ENCODE measurements around the gene AFG3L2.
A peak's percentile ranks its signal among the peaks of the same experiment; 100 is the strongest.

AFG3L2 gene

DNA sequence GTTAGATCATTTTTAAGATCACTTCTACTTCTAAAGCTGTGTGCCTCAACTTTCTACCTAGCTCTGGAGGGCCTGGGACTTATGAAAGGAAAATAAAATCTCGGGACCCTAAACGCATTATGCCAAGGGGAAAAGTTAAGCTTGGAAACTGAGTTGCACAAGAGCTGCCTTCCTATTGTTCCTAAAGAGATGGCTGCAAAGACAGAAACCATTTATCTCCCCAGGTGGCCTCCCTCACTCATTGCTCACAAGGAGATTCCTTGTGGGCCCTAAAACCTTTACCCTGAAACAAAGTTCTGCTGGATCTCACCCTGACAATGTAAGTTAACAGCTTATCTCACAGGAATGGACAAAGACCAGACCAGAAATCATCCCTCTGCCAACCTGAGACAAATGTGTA lies 42.2 kb downstream of the AFG3L2 start:
- peak overlapping the region; percentile 89 for H3K27ac ChIP-seq (ENCODE audit: low read depth, low read length)
- H3K4me3 ChIP-seq (ENCODE audit: low read depth, low read length) = no peak overlapping the region; the same call in 1 of the 2 replicates
- peaks cover 52% of the 10 kb centered on the region for H3K4me1 ChIP-seq (ENCODE audit: control insufficient read depth, insufficient read depth, low read length)

GRCh38 chr18:12334366-12334808 lies 42.6 kb downstream of the AFG3L2 start:
- Histone ChIP-seq H3K36me3 (ENCODE audit: control insufficient read depth, insufficient read depth, low read length) (peaks cover 8% of the 10 kb centered on the region), H3K4me1 (ENCODE audit: control insufficient read depth, insufficient read depth, low read length) (peaks cover 52% of the 10 kb centered on the region), H3K27me3 (ENCODE audit: control insufficient read depth, insufficient read depth, low read length) (no peaks in the 10 kb centered on the region), H3K4me3 (ENCODE audit: low read depth, low read length) (no peak overlapping the region; the same call in 1 of the 2 replicates), H3K9me3 (ENCODE audit: control insufficient read depth, insufficient read depth, low read length) (no peaks in the 10 kb centered on the region), H3K27ac (ENCODE audit: low read depth, low read length) (peak overlapping the region; percentile 89), H3K9ac (ENCODE audit: low read depth, low read length) (peak overlapping the region; percentile 27; the same call in 1 of the 2 replicates)

More for the DNA sequence above, 42.2 kb downstream of the AFG3L2 start:
- H3K9me3 ChIP-seq (ENCODE audit: control insufficient read depth, insufficient read depth, low read length) = no peaks in the 10 kb centered on the region
- H3K9ac ChIP-seq (ENCODE audit: low read depth, low read length) = peak overlapping the region; percentile 27; the same call in 1 of the 2 replicates
- H3K36me3 ChIP-seq (ENCODE audit: control insufficient read depth, insufficient read depth, low read length) = peaks cover 3% of the 10 kb centered on the region; the same call in 1 of the 2 replicates
- no peaks in the 10 kb centered on the region for H3K27me3 ChIP-seq (ENCODE audit: control insufficient read depth, insufficient read depth, low read length)

DNA sequence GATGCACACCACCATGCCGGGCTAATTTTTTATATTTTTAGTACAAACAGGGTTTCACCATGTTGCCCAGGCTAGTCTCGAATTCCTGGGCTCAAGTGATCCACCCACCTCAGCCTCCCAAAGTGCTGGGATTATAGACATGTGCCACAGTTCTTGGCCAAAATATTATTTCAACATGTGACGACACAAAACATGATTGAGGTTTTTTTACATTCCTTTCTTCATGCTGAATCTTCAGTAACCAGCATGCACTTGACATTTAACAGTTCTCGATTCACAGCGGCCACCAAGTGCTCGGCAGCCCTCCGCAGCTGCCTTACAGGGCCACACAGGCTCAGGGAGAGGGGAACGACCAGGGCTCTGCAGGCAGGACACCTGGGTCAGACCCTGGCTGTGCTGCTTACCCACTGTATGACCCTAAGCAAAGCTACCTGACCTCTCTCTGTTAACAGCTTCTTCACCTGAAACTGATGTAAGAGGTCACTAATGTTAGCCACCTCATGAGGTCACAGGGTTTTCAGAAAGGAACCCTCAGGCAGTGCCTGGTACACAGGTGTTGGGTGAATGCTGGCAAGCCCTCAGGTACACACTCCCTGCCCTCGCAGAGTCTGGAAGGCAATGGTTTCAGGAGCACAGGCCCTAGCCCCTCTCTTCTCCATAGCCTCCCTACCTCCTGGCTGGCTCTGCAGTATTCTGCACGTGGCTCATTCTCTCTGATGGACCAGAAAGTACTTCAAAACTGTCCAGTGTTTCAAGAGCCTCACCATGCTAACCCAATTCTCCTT lies 43.3 kb downstream of the AFG3L2 start:
- Histone ChIP-seq H3K27me3 (ENCODE audit: control insufficient read depth, insufficient read depth, low read length) (no peaks in the 10 kb centered on the region), H3K9me3 (ENCODE audit: control insufficient read depth, insufficient read depth, low read length) (no peaks in the 10 kb centered on the region), H3K4me1 (ENCODE audit: control insufficient read depth, insufficient read depth, low read length) (peaks cover 50% of the 10 kb centered on the region), H3K4me3 (ENCODE audit: low read depth, low read length) (no peak overlapping the region), H3K9ac (ENCODE audit: low read depth, low read length) (peak overlapping the region; percentile 24), H3K27ac (ENCODE audit: low read depth, low read length) (peak overlapping the region; percentile 89), H3K36me3 (ENCODE audit: control insufficient read depth, insufficient read depth, low read length) (peaks cover 15% of the 10 kb centered on the region)

DNA sequence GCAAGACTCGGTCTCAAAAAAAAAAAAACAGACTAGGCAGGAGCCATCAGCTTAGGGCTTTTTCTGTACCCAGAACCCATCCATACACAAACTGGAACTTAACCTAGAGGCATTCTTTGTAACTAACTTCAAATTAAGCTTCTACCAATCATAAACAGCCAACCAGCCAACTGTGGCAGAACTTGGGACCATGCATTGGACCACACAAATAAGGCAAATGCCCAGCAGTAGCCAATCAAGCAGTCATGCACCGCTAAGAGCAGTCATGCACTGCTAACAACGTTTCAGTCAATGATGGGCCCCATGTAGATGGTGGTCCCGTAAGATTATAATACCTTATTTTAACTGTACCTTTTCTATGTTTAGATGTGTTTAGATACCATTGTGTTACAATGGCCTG lies 46.3 kb downstream of the AFG3L2 start:
- H3K4me3 ChIP-seq (ENCODE audit: low read depth, low read length) = no peak overlapping the region
- no peak overlapping the region for H3K27ac ChIP-seq (ENCODE audit: low read depth, low read length)
- no peak overlapping the region for H3K9ac ChIP-seq (ENCODE audit: low read depth, low read length)
- H3K9me3 ChIP-seq (ENCODE audit: control insufficient read depth, insufficient read depth, low read length) = no peaks in the 10 kb centered on the region
- H3K36me3 ChIP-seq (ENCODE audit: control insufficient read depth, insufficient read depth, low read length) = peaks cover 38% of the 10 kb centered on the region
- H3K4me1 ChIP-seq (ENCODE audit: control insufficient read depth, insufficient read depth, low read length) = peaks cover 23% of the 10 kb centered on the region
- no peaks in the 10 kb centered on the region for H3K27me3 ChIP-seq (ENCODE audit: control insufficient read depth, insufficient read depth, low read length)

GRCh38 chr18:12329125-12329698 lies 47.8 kb downstream of the AFG3L2 start:
- H3K27ac ChIP-seq (ENCODE audit: low read depth, low read length) = no peak overlapping the region
- H3K4me1 ChIP-seq (ENCODE audit: control insufficient read depth, insufficient read depth, low read length) = peaks cover 8% of the 10 kb centered on the region
- H3K27me3 ChIP-seq (ENCODE audit: control insufficient read depth, insufficient read depth, low read length) = no peaks in the 10 kb centered on the region
- H3K9me3 ChIP-seq (ENCODE audit: control insufficient read depth, insufficient read depth, low read length) = no peaks in the 10 kb centered on the region
- no peak overlapping the region for H3K4me3 ChIP-seq (ENCODE audit: low read depth, low read length)
- no peak overlapping the region for H3K9ac ChIP-seq (ENCODE audit: low read depth, low read length)
- H3K36me3 ChIP-seq (ENCODE audit: control insufficient read depth, insufficient read depth, low read length) = peaks cover 50% of the 10 kb centered on the region

DNA sequence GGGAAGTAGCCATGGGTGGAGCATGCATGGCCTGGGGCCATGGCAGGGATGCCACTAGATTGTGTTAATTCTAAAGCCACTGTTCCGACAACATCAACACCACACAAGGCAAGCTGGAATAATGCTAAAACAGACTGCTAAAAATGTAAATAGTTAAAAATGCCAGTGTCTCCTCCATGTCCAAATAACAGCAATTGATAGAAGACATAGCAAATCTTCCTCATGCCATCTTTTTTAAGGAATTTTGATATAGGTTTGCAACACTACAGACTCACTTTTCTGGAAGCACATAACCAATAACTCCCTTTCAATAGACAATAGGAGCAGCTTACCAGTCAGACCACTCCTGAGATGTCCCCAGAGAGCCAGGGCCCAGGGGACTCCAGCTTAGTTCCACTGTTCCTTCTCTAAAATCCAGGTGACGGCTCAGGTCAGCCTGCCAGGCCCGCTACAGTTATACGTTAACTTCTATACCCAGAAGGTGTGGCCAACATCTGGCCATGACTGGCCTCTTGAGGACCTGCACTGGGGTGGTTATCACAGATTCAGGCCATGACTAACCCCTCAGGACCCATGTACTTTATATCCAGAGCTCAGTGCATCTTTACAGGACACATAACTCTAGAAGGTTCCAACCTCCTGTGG lies 48.7 kb downstream of the AFG3L2 start:
- Histone ChIP-seq H3K4me1 (ENCODE audit: control insufficient read depth, insufficient read depth, low read length) (no peaks in the 10 kb centered on the region), H3K9ac (ENCODE audit: low read depth, low read length) (no peak overlapping the region), H3K36me3 (ENCODE audit: control insufficient read depth, insufficient read depth, low read length) (peaks cover 50% of the 10 kb centered on the region), H3K27me3 (ENCODE audit: control insufficient read depth, insufficient read depth, low read length) (no peaks in the 10 kb centered on the region), H3K9me3 (ENCODE audit: control insufficient read depth, insufficient read depth, low read length) (no peaks in the 10 kb centered on the region), H3K27ac (ENCODE audit: low read depth, low read length) (no peak overlapping the region), H3K4me3 (ENCODE audit: low read depth, low read length) (no peak overlapping the region)

GRCh38 chr18:12327510-12328178 lies 49.4 kb downstream of the AFG3L2 start:
- peak overlapping the region; percentile 21 for H3K27ac ChIP-seq (ENCODE audit: low read depth, low read length)
- H3K9ac ChIP-seq (ENCODE audit: low read depth, low read length) = no peak overlapping the region
- peaks cover 53% of the 10 kb centered on the region for H3K36me3 ChIP-seq (ENCODE audit: control insufficient read depth, insufficient read depth, low read length)
- no peaks in the 10 kb centered on the region for H3K9me3 ChIP-seq (ENCODE audit: control insufficient read depth, insufficient read depth, low read length)
- no peaks in the 10 kb centered on the region for H3K4me1 ChIP-seq (ENCODE audit: control insufficient read depth, insufficient read depth, low read length)
- H3K27me3 ChIP-seq (ENCODE audit: control insufficient read depth, insufficient read depth, low read length) = no peaks in the 10 kb centered on the region
- no peak overlapping the region for H3K4me3 ChIP-seq (ENCODE audit: low read depth, low read length)

GRCh38 chr18:12326711-12327460 lies 50.1 kb downstream of the AFG3L2 start:
- Histone ChIP-seq H3K9ac (ENCODE audit: low read depth, low read length) (no peak overlapping the region), H3K27ac (ENCODE audit: low read depth, low read length) (no peak overlapping the region), H3K9me3 (ENCODE audit: control insufficient read depth, insufficient read depth, low read length) (no peaks in the 10 kb centered on the region), H3K36me3 (ENCODE audit: control insufficient read depth, insufficient read depth, low read length) (peaks cover 53% of the 10 kb centered on the region), H3K27me3 (ENCODE audit: control insufficient read depth, insufficient read depth, low read length) (no peaks in the 10 kb centered on the region), H3K4me1 (ENCODE audit: control insufficient read depth, insufficient read depth, low read length) (no peaks in the 10 kb centered on the region), H3K4me3 (ENCODE audit: low read depth, low read length) (no peak overlapping the region)

- Histone ChIP-seq H3K9ac (ENCODE audit: low read depth, low read length) (no peak overlapping the region), H3K4me3 (ENCODE audit: low read depth, low read length) (no peak overlapping the region), H3K36me3 (ENCODE audit: control insufficient read depth, insufficient read depth, low read length) (peaks cover 59% of the 10 kb centered on the region), H3K4me1 (ENCODE audit: control insufficient read depth, insufficient read depth, low read length) (no peaks in the 10 kb centered on the region), H3K27ac (ENCODE audit: low read depth, low read length) (no peak overlapping the region), H3K9me3 (ENCODE audit: control insufficient read depth, insufficient read depth, low read length) (no peaks in the 10 kb centered on the region), H3K27me3 (ENCODE audit: control insufficient read depth, insufficient read depth, low read length) (no peaks in the 10 kb centered on the region)
Observed at GRCh38 chr18:12325726-12326245, 51.2 kb downstream of the AFG3L2 start.
